HepG2 (cell line): Measurements from ENCODE around the gene PHACTR1. TPM values are rescaled to one million over a fixed set of nuclear protein-coding genes. Genes with fewer than 3 reads are reported as not detected.

ENCODE experiments used
- AKAP8 ChIP-seq: sonication (generic); formaldehyde crosslinking; IDR thresholded peaks from 2 replicates; pipeline ENCODE4 v1.5.1; 2020; ENCODE audit warnings: mild to moderate bottlenecking, missing genetic modification reagents
- ATM ChIP-seq: fragments of 450-650 bp; IDR thresholded peaks from 2 replicates; pipeline ENCODE4 v1.7.1; 2017; ENCODE audit warnings: mild to moderate bottlenecking, borderline replicate concordance
- BCLAF1 ChIP-seq: fragments of 450-650 bp; IDR thresholded peaks from 2 replicates; pipeline ENCODE4 v1.6.1; 2017; ENCODE audit warnings: mild to moderate bottlenecking
- BORCS8-MEF2B ChIP-seq: sonication (generic); formaldehyde crosslinking; IDR thresholded peaks from 2 replicates; pipeline ENCODE4 v1.8.0; 2022; ENCODE audit warnings: mild to moderate bottlenecking, missing genetic modification reagents
- CEBPB ChIP-seq: IDR thresholded peaks from 2 replicates; pipeline ENCODE4 v1.6.1; 2011; ENCODE audit warnings: low read depth, low read length, improper control_type of control experiment, borderline replicate concordance
- EZH2 ChIP-seq: conservative IDR thresholded peaks from 2 replicates; pipeline ENCODE4 v1.6.1; 2012; ENCODE audit warnings: mild to moderate bottlenecking, low read depth, low read length, moderate library complexity
- LBX2 ChIP-seq: sonication (generic); formaldehyde crosslinking; IDR thresholded peaks from 2 replicates; pipeline ENCODE4 v1.5.0; 2020; ENCODE audit warnings: missing genetic modification reagents, mild to moderate bottlenecking, borderline replicate concordance
- NONO ChIP-seq, 2 experiments: fragments of 450-650 bp in 1 of 2; sonication (generic) in 1 of 2; formaldehyde crosslinking in 1 of 2; IDR thresholded peaks in 1 of 2; conservative IDR thresholded peaks in 1 of 2; 2 replicates each; pipeline versions ENCODE4 v1.6.1 to v1.8.0; 2017 to 2022; ENCODE audit warnings: mild to moderate bottlenecking in 1 of 2, missing genetic modification reagents in 1 of 2, moderate library complexity in 1 of 2
- NR3C1 ChIP-seq: sonication (generic); formaldehyde crosslinking; IDR thresholded peaks from 2 replicates; pipeline ENCODE4 v1.4.0; 2020; ENCODE audit warnings: missing genetic modification reagents
- RXRA ChIP-seq: sonication (generic); formaldehyde crosslinking; IDR thresholded peaks from 2 replicates; pipeline ENCODE4 v1.5.1; 2020; ENCODE audit warnings: missing genetic modification reagents
- SALL2 ChIP-seq: sonication (generic); formaldehyde crosslinking; IDR thresholded peaks from 2 replicates; pipeline ENCODE4 v1.8.1; 2023; ENCODE audit warnings: mild to moderate bottlenecking, missing genetic modification reagents, inconsistent platforms
- SMYD3 ChIP-seq: sonication (generic); formaldehyde crosslinking; IDR thresholded peaks from 2 replicates; pipeline ENCODE4 v1.8.1; 2023; ENCODE audit warnings: mild to moderate bottlenecking, missing genetic modification reagents
- THAP8 ChIP-seq: sonication (generic); formaldehyde crosslinking; IDR thresholded peaks from 2 replicates; pipeline ENCODE4 v1.5.1; 2020; ENCODE audit warnings: missing genetic modification reagents, mild to moderate bottlenecking, borderline replicate concordance
- U2AF1 ChIP-seq: fragments of 200-400 bp; formaldehyde crosslinking; optimal IDR thresholded peaks from 2 replicates; pipeline ENCODE3; 2017; ENCODE audit warnings: mild to moderate bottlenecking, low read depth, low read length
- ZC3H13 ChIP-seq: sonication (generic); formaldehyde crosslinking; IDR thresholded peaks from 2 replicates; pipeline ENCODE4 v1.8.1; 2023; ENCODE audit warnings: mild to moderate bottlenecking, missing genetic modification reagents, moderate library complexity
- ZKSCAN1 ChIP-seq: fragments of 150-350 bp; IDR thresholded peaks from 2 replicates; pipeline ENCODE4 v1.6.1; 2014; ENCODE audit warnings: low read length
- ZNF260 ChIP-seq: sonication (generic); formaldehyde crosslinking; IDR thresholded peaks from 2 replicates; pipeline ENCODE4 v1.4.0; 2020; ENCODE audit warnings: missing genetic modification reagents, low read depth, mild to moderate bottlenecking, borderline replicate concordance
- ZNF367 ChIP-seq: sonication (generic); formaldehyde crosslinking; IDR thresholded peaks from 2 replicates; pipeline ENCODE4 v1.4.0; 2020; ENCODE audit warnings: missing genetic modification reagents, borderline replicate concordance
- ZNF550 ChIP-seq: sonication (generic); formaldehyde crosslinking; IDR thresholded peaks from 2 replicates; pipeline ENCODE4 v1.4.0; 2020; ENCODE audit warnings: mild to moderate bottlenecking, missing genetic modification reagents, borderline replicate concordance
- ZNF616 ChIP-seq: sonication (generic); formaldehyde crosslinking; IDR thresholded peaks from 2 replicates; pipeline ENCODE4 v1.5.0; 2020; ENCODE audit warnings: low read depth, mild to moderate bottlenecking, missing genetic modification reagents
- ZNF644 ChIP-seq: IDR thresholded peaks from 2 replicates; pipeline ENCODE4 v1.6.1; 2016; ENCODE audit warnings: low read depth
- ZNF775 ChIP-seq: sonication (generic); formaldehyde crosslinking; IDR thresholded peaks from 2 replicates; pipeline ENCODE4 v1.4.0; 2020; ENCODE audit warnings: missing genetic modification reagents, mild to moderate bottlenecking, moderate library complexity, borderline replicate concordance
- polyA plus RNA-seq, 8 experiments: library from polyadenylated mRNA; depleted of rRNA in 3 of 8; stranded (reverse) in 7 of 8; unstranded in 1 of 8; fragments of >200 nt; fragmentation: Illumina TruSeq in 4 of 8; extraction: Trizol in 4 of 8; gene quantifications; 2 replicates each; pipeline versions ENCODE4 v1.2.1 to v1.2.3, GENCODE V29; 2011 to 2016; ENCODE audit warnings: low read depth in 4 of 8, missing spikeins in 1 of 8, mixed read lengths in 1 of 8; ENCODE audit not compliant: insufficient read depth in 1 of 8
- total RNA-seq, 5 experiments: library from RNA; depleted of rRNA; stranded (reverse); fragments of >200 nt; fragmentation: Illumina TruSeq; extraction: Trizol; gene quantifications; 2 replicates each; pipeline ENCODE4 v1.2.3, GENCODE V29; 2016; ENCODE audit warnings: low read depth in 1 of 5
- TF ChIP-seq, protein P1 (sequence below): sonication (generic); formaldehyde crosslinking; IDR thresholded peaks from 2 replicates; pipeline ENCODE4 v1.5.0; 2020; ENCODE audit warnings: mild to moderate bottlenecking, missing genetic modification reagents, moderate library complexity
- TF ChIP-seq, protein P2 (sequence below): IDR thresholded peaks from 2 replicates; pipeline ENCODE4 v1.6.1; 2016; ENCODE audit warnings: missing genetic modification reagents, missing compliant biosample characterization

The PHACTR1 gene
- total and polyA plus RNA-seq, 2 of the 13 experiments (the other 11 are each of a cell fraction or from before 2014, with no cell fraction given): 0.09 TPM; not detected in 1

GRCh38 chr6:13302751-13303667 is 586.4 kb downstream of the PHACTR1 start (continued):
- TF ChIP-seq, protein P1, sequence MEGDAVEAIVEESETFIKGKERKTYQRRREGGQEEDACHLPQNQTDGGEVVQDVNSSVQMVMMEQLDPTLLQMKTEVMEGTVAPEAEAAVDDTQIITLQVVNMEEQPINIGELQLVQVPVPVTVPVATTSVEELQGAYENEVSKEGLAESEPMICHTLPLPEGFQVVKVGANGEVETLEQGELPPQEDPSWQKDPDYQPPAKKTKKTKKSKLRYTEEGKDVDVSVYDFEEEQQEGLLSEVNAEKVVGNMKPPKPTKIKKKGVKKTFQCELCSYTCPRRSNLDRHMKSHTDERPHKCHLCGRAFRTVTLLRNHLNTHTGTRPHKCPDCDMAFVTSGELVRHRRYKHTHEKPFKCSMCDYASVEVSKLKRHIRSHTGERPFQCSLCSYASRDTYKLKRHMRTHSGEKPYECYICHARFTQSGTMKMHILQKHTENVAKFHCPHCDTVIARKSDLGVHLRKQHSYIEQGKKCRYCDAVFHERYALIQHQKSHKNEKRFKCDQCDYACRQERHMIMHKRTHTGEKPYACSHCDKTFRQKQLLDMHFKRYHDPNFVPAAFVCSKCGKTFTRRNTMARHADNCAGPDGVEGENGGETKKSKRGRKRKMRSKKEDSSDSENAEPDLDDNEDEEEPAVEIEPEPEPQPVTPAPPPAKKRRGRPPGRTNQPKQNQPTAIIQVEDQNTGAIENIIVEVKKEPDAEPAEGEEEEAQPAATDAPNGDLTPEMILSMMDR (CRISPR knock-in tag): no peak
- TF ChIP-seq ZKSCAN1 (no peak), NONO (IDR thresholded peaks at IDR 0.05) (no peak), NONO (CRISPR knock-in tag; conservative IDR thresholded peaks at IDR 0.05) (0 out of 2 replicates have a peak, but pooled peaks have one; percentile 38), ZNF644 (peak; percentile 11; the same call in 1 of the 2 replicates), THAP8 (CRISPR knock-in tag) (no peak), U2AF1 (no peak), ZNF775 (CRISPR knock-in tag) (no peak), LBX2 (no peak), ATM (no peak), AKAP8 (CRISPR knock-in tag) (no peak), BCLAF1 (no peak), BORCS8-MEF2B (CRISPR knock-in tag) (no peak), EZH2 (no peak), ZNF260 (CRISPR knock-in tag) (no peak), SMYD3 (CRISPR knock-in tag) (no peak), NR3C1 (CRISPR knock-in tag) (no peak), CEBPB (peak; percentile 82), RXRA (CRISPR knock-in tag) (no peak; the same call in 1 of the 2 replicates), SALL2 (no peak), ZNF550 (CRISPR knock-in tag) (no peak), ZNF367 (CRISPR knock-in tag) (no peak), ZC3H13 (CRISPR knock-in tag) (no peak), ZNF616 (CRISPR knock-in tag) (no peak)
- TF ChIP-seq, protein P2, sequence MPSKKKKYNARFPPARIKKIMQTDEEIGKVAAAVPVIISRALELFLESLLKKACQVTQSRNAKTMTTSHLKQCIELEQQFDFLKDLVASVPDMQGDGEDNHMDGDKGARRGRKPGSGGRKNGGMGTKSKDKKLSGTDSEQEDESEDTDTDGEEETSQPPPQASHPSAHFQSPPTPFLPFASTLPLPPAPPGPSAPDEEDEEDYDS: no peak
